Measurements from ENCODE around the gene PRR30.

GRCh38 chr2:27162151-27163121 lies 23.2 kb upstream of the PRR30 start:
- no peak for TF ChIP-seq CTCF (IDR thresholded peaks at IDR 0.05; ENCODE audit: low read length)
- no peak for TF ChIP-seq EZH2 (optimal IDR thresholded peaks at IDR 0.05; ENCODE audit: low read depth, low read length)
